ENCODE results near the gene TOB1. TPM values are rescaled to one million over a fixed set of nuclear protein-coding genes. Genes with fewer than 3 reads are reported as not detected.

The TOB1 gene
- total and polyA plus RNA-seq, 2 donors, result 7.7 to 49.3 TPM

DNA sequence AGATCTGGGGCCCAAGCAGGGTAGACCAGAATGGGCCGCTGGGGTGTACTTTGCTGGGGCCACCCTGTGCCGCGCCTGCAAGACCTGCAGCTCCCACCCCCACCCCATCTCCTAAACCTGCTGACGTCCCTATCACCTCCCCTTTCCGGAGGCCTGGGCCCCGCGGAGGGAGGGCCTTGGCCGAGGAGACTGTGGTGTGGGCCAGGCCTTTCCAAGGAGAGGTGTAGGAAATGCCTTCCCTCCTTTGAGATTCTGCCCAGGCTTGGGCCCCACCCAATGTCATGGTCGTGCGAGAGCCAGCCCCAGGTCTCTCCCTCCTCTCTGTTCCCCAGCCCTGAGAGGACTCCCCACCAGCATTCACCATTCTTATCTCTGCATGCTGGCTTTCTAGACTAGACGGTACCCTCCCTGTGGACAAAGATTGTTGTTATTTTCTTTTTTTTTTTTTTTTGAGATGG, 34.7 kb downstream of the TOB1 start:
- peaks cover 6 to 35% of the 10 kb centered on the region in 2 donors for H3K4me1 ChIP-seq (ENCODE audit: control insufficient read depth in 2 of 2, insufficient read depth in 2 of 2, low read length in 2 of 2)
- no peak for DNase-seq (ENCODE audit: low read depth in 6 of 9, low spot score in 9 of 9)
- H3K9me3 ChIP-seq (ENCODE audit: control insufficient read depth in 2 of 2, insufficient read depth in 1 of 2, low read length in 1 of 2), result no peaks in the 10 kb centered on the region
- no peaks in the 10 kb centered on the region for H3K36me3 ChIP-seq (ENCODE audit: control insufficient read depth in 2 of 2, insufficient read depth in 2 of 2, low read length in 1 of 2)
- no peak overlapping the region for H3K4me3 ChIP-seq (ENCODE audit: low read length in 2 of 2)
- 49% methylated on average over 11 of the region's 11 CpGs for WGBS
- H3K27ac ChIP-seq (ENCODE audit: low read depth in 1 of 2, low read length in 1 of 2), result no peak overlapping the region
- peaks cover 0 to 19% of the 10 kb centered on the region in 2 donors for H3K27me3 ChIP-seq (ENCODE audit: control insufficient read depth in 2 of 2, insufficient read depth in 1 of 2, low read length in 1 of 2)

DNA sequence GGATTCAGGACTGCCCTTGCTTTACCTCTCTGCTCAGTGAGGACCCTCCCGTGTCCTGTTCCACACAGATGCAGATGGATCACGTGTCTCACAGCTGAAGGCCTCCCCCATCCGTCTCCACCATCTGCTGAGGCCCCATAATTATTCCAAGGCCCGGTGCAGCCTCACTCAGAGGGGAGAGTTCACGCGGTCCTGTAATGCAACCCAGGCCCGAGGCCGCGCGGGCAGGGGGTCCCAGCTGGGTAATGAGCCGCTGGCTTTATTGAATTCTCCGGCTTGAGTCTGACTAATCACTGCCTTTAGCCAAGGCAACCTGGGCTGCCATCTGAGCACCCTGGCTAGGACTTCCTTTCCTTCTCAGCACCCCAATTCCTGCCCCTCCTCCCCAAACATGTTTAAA, 35.2 kb downstream of the TOB1 start:
- Histone ChIP-seq H3K4me3 (ENCODE audit: low read length in 2 of 2) (no peak overlapping the region), H3K9me3 (ENCODE audit: control insufficient read depth in 2 of 2, insufficient read depth in 1 of 2, low read length in 1 of 2) (no peaks in the 10 kb centered on the region), H3K27ac (ENCODE audit: low read depth in 1 of 2, low read length in 1 of 2) (peak overlapping the region in 1 of 2 donors; percentile 11), H3K27me3 (ENCODE audit: control insufficient read depth in 2 of 2, insufficient read depth in 1 of 2, low read length in 1 of 2) (peaks cover 0 to 19% of the 10 kb centered on the region in 2 donors), H3K4me1 (ENCODE audit: control insufficient read depth in 2 of 2, insufficient read depth in 2 of 2, low read length in 2 of 2) (peaks cover 6 to 33% of the 10 kb centered on the region in 2 donors), H3K36me3 (ENCODE audit: control insufficient read depth in 2 of 2, insufficient read depth in 2 of 2, low read length in 1 of 2) (no peaks in the 10 kb centered on the region)
- DNase-seq (ENCODE audit: low read depth in 6 of 9, low spot score in 9 of 9), result no peak
- 94% methylated on average over 12 of the region's 12 CpGs for WGBS

DNA sequence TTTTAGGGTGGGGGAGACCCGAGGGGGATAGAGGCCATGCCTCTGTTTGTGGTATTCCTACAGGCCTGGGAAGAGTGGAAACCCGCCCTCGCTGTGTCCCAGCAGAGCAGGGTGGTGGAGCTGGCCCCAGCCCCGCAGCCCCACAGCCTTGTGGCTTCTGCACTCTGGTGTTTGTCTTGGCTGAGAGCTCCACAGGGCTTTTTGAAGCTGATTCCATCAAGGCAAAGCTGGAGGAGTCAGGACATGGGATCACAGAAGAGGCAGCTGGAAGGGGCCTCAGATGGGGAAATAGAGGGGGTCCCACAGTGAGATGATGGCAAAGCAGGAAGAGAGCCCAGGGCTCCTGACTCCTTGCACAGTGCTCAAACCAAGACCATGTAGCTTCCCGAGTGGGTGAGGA, 35.8 kb downstream of the TOB1 start:
- Histone ChIP-seq H3K36me3 (ENCODE audit: control insufficient read depth in 2 of 2, insufficient read depth in 2 of 2, low read length in 1 of 2) (no peaks in the 10 kb centered on the region), H3K27ac (ENCODE audit: low read depth in 1 of 2, low read length in 1 of 2) (peak overlapping the region in 1 of 2 donors; percentile 11), H3K27me3 (ENCODE audit: control insufficient read depth in 2 of 2, insufficient read depth in 1 of 2, low read length in 1 of 2) (peaks cover 0 to 16% of the 10 kb centered on the region in 2 donors), H3K4me1 (ENCODE audit: control insufficient read depth in 2 of 2, insufficient read depth in 2 of 2, low read length in 2 of 2) (peaks cover under 1 to 27% of the 10 kb centered on the region in 2 donors), H3K4me3 (ENCODE audit: low read length in 2 of 2) (no peak overlapping the region), H3K9me3 (ENCODE audit: control insufficient read depth in 2 of 2, insufficient read depth in 1 of 2, low read length in 1 of 2) (no peaks in the 10 kb centered on the region)
- DNase-seq (ENCODE audit: low read depth in 6 of 9, low spot score in 9 of 9), result no peak
- 80% methylated on average over 5 of the region's 5 CpGs for WGBS

DNA sequence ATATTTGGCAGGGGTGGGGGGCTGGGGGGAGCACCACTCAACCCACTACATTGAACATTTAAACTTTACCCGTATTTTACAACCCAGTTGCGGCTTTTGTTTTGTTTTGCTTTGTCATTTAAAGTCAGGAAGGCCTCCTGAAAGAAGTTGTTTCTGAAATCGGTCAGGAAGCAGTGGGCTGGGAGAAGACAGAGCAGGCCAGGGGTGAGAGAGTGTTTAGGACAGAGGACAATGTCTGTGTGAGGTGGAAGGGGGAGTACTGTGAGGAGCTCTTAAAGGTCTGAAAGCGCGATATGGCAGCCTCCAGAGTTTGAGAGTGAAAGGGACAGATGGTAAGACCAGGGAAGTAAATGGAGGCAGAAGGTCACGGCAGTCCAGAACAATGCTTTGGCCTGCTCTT, 36.8 kb downstream of the TOB1 start:
- Histone ChIP-seq H3K27me3 (ENCODE audit: control insufficient read depth in 2 of 2, insufficient read depth in 1 of 2, low read length in 1 of 2) (peaks cover 0 to 6% of the 10 kb centered on the region in 2 donors), H3K4me3 (ENCODE audit: low read length in 2 of 2) (no peak overlapping the region), H3K4me1 (ENCODE audit: control insufficient read depth in 2 of 2, insufficient read depth in 2 of 2, low read length in 2 of 2) (peaks cover 0 to 17% of the 10 kb centered on the region in 2 donors), H3K27ac (ENCODE audit: low read depth in 1 of 2, low read length in 1 of 2) (no peak overlapping the region), H3K36me3 (ENCODE audit: control insufficient read depth in 2 of 2, insufficient read depth in 2 of 2, low read length in 1 of 2) (no peaks in the 10 kb centered on the region), H3K9me3 (ENCODE audit: control insufficient read depth in 2 of 2, insufficient read depth in 1 of 2, low read length in 1 of 2) (no peaks in the 10 kb centered on the region)
- no peak for DNase-seq (ENCODE audit: low read depth in 6 of 9, low spot score in 9 of 9)
- 59% methylated on average over 6 of the region's 6 CpGs for WGBS

DNA sequence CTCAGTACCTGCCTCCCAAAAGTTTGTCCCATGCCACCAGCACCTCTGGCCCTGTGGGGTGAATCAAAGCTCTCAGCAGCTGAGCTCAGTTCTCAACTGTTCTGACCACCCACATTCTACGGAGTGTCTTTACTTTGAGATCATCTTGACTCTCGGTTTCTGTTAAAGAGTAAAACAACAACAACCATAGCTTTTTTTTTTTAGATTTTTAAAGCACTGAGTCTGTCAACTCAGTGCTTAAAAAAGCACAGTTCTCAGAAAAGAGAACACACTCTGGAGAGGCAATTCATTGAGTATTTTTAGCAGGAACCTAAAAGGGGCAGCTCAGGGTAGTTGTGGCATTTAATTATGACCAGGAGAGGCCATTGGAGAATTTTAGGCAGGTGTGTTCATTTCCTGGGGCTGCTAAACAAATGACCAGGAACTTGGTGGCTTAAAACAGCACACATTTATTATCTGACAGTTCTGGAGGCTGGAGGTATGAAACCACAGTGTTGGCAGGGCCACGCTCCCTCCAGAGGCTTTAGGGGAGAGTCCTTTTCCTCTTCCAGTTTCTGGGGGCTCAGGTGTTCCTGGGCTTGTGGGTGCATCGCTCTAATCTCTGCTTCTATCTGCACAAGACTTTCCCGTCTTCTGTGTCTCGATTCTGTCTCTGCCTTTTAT, 37.5 kb downstream of the TOB1 start:
- Histone ChIP-seq H3K36me3 (ENCODE audit: control insufficient read depth in 2 of 2, insufficient read depth in 2 of 2, low read length in 1 of 2) (no peaks in the 10 kb centered on the region), H3K9me3 (ENCODE audit: control insufficient read depth in 2 of 2, insufficient read depth in 1 of 2, low read length in 1 of 2) (no peaks in the 10 kb centered on the region), H3K27ac (ENCODE audit: low read depth in 1 of 2, low read length in 1 of 2) (no peak overlapping the region), H3K27me3 (ENCODE audit: control insufficient read depth in 2 of 2, insufficient read depth in 1 of 2, low read length in 1 of 2) (no peaks in the 10 kb centered on the region), H3K4me3 (ENCODE audit: low read length in 2 of 2) (no peak overlapping the region), H3K4me1 (ENCODE audit: control insufficient read depth in 2 of 2, insufficient read depth in 2 of 2, low read length in 2 of 2) (peaks cover 0 to 14% of the 10 kb centered on the region in 2 donors)
- 54% methylated on average over 6 of the region's 6 CpGs for WGBS
- no peak for DNase-seq (ENCODE audit: low read depth in 6 of 9, low spot score in 9 of 9)

DNA sequence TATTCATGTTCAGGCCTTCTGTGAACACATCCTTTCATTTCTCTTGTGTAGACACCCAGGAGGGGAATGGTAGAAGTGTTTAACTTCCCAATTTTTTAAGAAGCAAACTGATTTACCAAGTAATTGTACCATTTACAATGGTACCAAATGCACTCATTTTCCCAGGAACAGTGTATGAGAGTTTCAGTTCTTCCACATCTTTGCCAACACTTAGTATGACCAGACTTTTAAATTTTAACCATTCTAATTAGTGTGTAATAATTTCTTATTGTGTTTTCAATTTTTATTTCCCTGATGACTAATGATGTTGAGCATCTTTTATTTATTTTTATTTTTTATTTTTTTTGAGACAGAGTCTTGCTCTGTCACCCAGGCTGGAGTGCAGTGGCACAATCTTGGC, 41.0 kb downstream of the TOB1 start:
- DNase-seq (ENCODE audit: low read depth in 6 of 9, low spot score in 9 of 9), result no peak
- no peak overlapping the region for H3K4me3 ChIP-seq (ENCODE audit: low read length in 2 of 2)
- no peaks in the 10 kb centered on the region for H3K4me1 ChIP-seq (ENCODE audit: control insufficient read depth in 2 of 2, insufficient read depth in 2 of 2, low read length in 2 of 2)
- no peaks in the 10 kb centered on the region for H3K9me3 ChIP-seq (ENCODE audit: control insufficient read depth in 2 of 2, insufficient read depth in 1 of 2, low read length in 1 of 2)
- H3K36me3 ChIP-seq (ENCODE audit: control insufficient read depth in 2 of 2, insufficient read depth in 2 of 2, low read length in 1 of 2), result no peaks in the 10 kb centered on the region
- no peak overlapping the region for H3K27ac ChIP-seq (ENCODE audit: low read depth in 1 of 2, low read length in 1 of 2)
- no peaks in the 10 kb centered on the region for H3K27me3 ChIP-seq (ENCODE audit: control insufficient read depth in 2 of 2, insufficient read depth in 1 of 2, low read length in 1 of 2)

DNA sequence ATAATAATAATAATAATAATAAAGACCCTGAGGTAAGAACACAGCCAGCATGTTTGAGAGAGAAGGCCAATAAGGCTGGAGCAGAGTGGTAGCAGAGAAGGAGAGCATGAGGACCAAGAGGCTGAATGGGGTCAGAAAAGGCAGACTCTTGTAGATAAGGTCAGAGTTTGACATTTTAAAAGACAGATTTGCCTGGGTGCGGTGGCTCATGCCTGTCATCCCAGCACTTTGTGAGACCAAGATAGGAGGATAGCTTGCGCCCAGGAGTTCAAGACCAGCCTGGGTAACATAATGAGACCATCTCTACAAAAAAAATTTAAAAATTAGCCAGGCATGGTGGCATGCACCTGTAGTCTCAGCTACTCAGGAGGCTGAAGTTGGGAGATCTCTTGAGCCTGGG, 41.7 kb downstream of the TOB1 start:
- no peaks in the 10 kb centered on the region for H3K36me3 ChIP-seq (ENCODE audit: control insufficient read depth in 2 of 2, insufficient read depth in 2 of 2, low read length in 1 of 2)
- H3K4me1 ChIP-seq (ENCODE audit: control insufficient read depth in 2 of 2, insufficient read depth in 2 of 2, low read length in 2 of 2), result no peaks in the 10 kb centered on the region
- no peak overlapping the region for H3K4me3 ChIP-seq (ENCODE audit: low read length in 2 of 2)
- H3K27ac ChIP-seq (ENCODE audit: low read depth in 1 of 2, low read length in 1 of 2), result no peak overlapping the region
- no peak for DNase-seq (ENCODE audit: low read depth in 6 of 9, low spot score in 9 of 9)
- WGBS, result 97% methylated on average over 2 of the region's 2 CpGs
- no peaks in the 10 kb centered on the region for H3K9me3 ChIP-seq (ENCODE audit: control insufficient read depth in 2 of 2, insufficient read depth in 1 of 2, low read length in 1 of 2)
- H3K27me3 ChIP-seq (ENCODE audit: control insufficient read depth in 2 of 2, insufficient read depth in 1 of 2, low read length in 1 of 2), result peaks cover 0 to 2% of the 10 kb centered on the region in 2 donors

DNA sequence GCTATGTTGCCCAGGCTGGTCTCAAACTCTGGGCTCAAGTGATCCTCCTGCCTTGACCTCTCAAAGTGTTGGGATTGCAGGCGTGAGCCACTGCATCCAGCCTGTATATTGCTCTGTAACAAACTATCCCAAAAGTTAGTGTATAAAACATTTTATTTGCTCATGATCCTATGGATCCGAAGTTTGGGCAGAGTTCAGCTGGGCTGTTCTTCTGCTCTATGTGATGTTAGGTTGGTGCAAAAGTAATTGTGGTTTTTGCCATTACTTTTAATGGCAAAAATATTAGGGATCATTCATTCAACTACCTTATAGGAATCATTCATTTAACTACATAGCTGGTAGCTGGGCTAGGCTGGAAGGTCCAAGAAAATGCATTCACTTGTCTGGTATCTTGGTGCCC, 43.6 kb downstream of the TOB1 start:
- H3K4me3 ChIP-seq (ENCODE audit: low read length in 2 of 2), result no peak overlapping the region
- H3K36me3 ChIP-seq (ENCODE audit: control insufficient read depth in 2 of 2, insufficient read depth in 2 of 2, low read length in 1 of 2), result no peaks in the 10 kb centered on the region
- over 99% methylated on average over 2 of the region's 2 CpGs for WGBS
- peaks cover 0 to 2% of the 10 kb centered on the region in 2 donors for H3K27me3 ChIP-seq (ENCODE audit: control insufficient read depth in 2 of 2, insufficient read depth in 1 of 2, low read length in 1 of 2)
- H3K9me3 ChIP-seq (ENCODE audit: control insufficient read depth in 2 of 2, insufficient read depth in 1 of 2, low read length in 1 of 2), result no peaks in the 10 kb centered on the region
- no peaks in the 10 kb centered on the region for H3K4me1 ChIP-seq (ENCODE audit: control insufficient read depth in 2 of 2, insufficient read depth in 2 of 2, low read length in 2 of 2)
- DNase-seq (ENCODE audit: low read depth in 6 of 9, low spot score in 9 of 9), result no peak
- no peak overlapping the region for H3K27ac ChIP-seq (ENCODE audit: low read depth in 1 of 2, low read length in 1 of 2)

DNA sequence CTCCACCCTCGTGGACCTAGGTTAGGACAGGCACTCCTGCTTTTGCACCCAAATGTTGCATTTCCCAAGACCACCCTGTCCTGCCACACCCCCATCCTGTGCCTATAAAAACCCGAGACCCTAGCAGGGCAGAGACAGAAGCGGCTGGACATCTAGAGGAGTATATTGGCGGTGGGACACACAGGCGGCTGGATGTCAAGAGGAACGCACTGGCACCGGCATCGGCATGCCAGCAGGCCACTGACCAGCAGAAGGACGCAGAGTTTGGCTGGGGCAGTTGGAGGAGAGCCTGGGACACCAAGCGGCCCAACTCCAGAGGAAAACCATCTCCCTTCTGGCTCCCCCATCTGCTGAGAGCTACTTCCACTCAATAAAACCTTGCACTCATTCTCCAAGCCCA, 45.5 kb downstream of the TOB1 start:
- Histone ChIP-seq H3K9me3 (ENCODE audit: control insufficient read depth in 2 of 2, insufficient read depth in 1 of 2, low read length in 1 of 2) (no peaks in the 10 kb centered on the region), H3K4me3 (ENCODE audit: low read length in 2 of 2) (no peak overlapping the region), H3K27me3 (ENCODE audit: control insufficient read depth in 2 of 2, insufficient read depth in 1 of 2, low read length in 1 of 2) (peaks cover 2 to 10% of the 10 kb centered on the region in 2 donors), H3K4me1 (ENCODE audit: control insufficient read depth in 2 of 2, insufficient read depth in 2 of 2, low read length in 2 of 2) (no peaks in the 10 kb centered on the region), H3K27ac (ENCODE audit: low read depth in 1 of 2, low read length in 1 of 2) (no peak overlapping the region), H3K36me3 (ENCODE audit: control insufficient read depth in 2 of 2, insufficient read depth in 2 of 2, low read length in 1 of 2) (no peaks in the 10 kb centered on the region)
- 93% methylated on average over 10 of the region's 10 CpGs for WGBS
- no peak for DNase-seq (ENCODE audit: low read depth in 6 of 9, low spot score in 9 of 9)

All from thymus (tissue), 11 donors.